ENCODE results near the gene RTN4R. TPM values are rescaled to one million over a fixed set of nuclear protein-coding genes. Genes with fewer than 3 reads are reported as not detected.
A peak's percentile ranks its signal among the peaks of the same experiment; 100 is the strongest.
"Not testable (repeated sequence)": the region's sequence is repeated elsewhere in the genome, so short reads cannot be mapped to it uniquely, and the experiment has no call there.

Gene RTN4R
- total RNA-seq = 8.9 TPM

GRCh38 chr22:20268279-20269012, at the start of gene RTN4R:
Gene RTN4R (minus strand): TSS chr22:20268318. CDS start chr22:20268092, 226 bp downstream.
- DNase-seq (ENCODE audit: low read depth in 2 of 3, low spot score in 2 of 3) = peak in 2 of 3 donors; percentile 47 to 64

GRCh38 chr22:20317402-20318042, 49.4 kb upstream of the RTN4R start:
- DNase-seq (ENCODE audit: low read depth in 2 of 3, low spot score in 2 of 3) = peak in 1 of 3 donors; percentile 34

DNA sequence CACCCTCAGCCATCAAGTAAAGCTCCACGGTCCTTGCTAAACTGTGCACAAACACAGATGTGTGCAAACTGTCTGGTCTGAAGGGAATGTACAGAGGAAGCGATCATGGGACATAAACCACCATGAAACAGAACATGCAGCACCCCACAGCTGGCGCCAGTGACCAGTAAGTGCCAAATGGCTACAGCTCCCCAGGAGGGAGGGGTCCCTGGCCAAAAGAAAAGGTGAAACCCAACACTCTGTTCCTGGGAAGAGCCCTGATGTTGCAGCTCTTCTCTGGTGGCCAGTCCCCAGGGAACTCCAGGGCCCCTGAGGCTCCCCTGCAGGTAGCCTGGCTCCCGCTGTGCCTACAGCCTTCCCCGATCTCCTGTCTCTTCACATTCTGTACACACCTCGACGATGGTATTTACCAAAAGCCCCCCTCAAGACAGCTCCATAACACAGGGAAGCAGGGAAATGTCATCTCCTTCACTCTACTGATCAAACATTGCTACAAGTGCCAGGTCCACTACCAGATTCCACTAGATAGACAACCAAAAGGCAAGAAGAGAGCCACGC, 48.8 kb upstream of the RTN4R start:
- DNase-seq (ENCODE audit: low read depth in 2 of 3, low spot score in 2 of 3) = no peak

DNA sequence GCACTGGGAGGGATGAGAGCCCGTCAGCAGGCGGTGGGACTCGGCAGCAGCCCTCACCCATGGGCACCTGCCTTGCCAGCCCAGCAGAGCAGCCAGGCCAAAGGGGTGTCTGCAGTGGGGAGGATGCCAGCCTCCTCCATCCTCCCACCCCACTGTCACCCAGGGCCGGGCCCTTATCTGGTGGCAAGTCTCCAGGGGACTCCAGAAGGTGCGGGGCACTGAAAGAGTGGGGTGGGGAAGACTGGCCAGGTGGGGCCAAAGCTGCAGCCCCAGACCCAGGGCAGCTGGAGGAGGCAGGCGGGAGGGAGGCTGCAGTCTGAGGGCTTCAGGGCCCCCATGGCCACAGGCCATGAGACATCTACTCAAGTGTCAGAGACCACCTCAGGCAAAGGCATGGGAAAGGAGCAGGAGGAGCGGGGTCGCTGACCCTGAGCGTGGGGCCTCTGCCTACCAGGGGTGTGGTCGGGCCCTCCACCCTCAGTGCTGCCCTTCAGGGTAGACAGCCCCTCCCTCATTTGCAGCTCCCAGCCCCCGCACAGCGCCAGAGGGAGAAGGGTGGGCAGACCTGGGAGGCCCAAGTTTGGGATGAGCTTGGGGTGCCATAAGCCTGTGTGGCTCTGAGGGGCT, 48.2 kb upstream of the RTN4R start:
- DNase-seq (ENCODE audit: low read depth in 2 of 3, low spot score in 2 of 3) = no peak

DNA sequence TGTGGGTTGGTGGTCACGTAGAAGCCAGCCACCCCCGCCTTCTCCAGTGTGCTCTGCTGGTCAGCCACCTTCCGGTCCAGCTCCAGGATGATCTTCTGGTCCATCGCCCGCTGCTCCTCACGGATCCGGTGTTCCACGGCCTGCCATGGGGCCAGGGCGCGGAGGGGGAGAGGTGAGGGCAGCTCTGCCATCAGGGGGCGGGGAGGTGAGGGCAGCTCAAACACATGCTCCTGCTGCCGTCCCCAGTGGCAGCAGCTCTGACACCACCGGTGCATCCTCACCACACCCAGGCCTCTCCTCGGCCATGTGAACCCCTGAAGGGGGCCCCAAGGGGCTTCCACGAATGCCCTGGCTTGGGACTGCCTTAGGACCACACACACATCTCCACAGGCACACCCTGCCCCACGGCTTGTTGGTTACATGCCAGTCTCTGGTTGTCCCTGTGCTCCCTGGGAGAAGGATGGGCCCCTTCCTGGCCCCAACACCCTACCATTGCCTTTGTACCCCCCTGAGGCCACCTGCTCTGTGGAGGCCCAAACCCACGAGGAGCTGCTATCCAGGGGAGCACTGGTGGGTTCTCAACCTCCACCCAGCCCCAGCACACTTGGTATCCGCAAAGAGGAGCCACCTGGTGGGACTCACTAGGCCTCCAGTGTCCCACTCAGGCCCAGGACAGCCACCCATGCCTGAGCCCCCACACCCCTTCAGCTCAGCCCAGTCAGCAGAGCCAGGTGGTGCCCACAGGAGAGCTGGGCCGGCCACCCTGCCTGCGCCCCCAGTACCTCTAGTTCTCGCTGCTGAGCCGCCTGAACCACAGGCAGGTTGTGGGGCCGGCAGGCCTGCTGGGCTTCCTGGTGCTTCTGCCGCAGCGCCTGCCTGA, 47.5 kb upstream of the RTN4R start:
- no peak for DNase-seq (ENCODE audit: low read depth in 2 of 3, low spot score in 2 of 3)

DNA sequence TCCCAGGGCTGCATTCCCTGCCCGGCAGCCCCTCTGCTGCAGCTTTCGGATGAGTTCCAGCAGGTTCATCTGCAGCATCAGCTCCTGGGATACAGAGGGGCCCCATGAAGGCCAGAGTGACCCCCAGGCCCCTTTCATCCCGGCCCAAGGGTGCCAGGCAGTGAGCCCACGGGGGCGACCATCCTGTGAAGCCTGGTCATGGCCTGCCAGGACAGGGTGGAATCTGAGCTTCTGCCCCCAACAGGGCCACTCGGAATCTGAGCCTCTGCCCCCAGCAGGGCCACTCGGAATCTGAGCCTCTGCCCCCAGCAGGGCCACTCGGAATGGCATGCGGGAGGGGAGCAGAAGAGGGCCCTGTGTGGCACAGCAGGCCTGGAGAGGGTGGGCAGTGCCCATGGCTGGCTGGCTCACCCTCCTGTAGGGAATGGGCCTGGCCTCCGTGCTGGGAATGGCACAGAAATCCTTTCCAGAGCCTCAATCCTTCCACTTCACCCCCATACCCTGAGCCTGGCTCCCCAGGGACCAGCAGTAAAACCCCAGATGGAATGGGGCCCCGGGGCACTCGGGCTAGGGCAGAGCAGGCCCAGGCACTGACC, 46.7 kb upstream of the RTN4R start:
- DNase-seq (ENCODE audit: low read depth in 2 of 3, low spot score in 2 of 3) = not testable (repeated sequence)

DNA sequence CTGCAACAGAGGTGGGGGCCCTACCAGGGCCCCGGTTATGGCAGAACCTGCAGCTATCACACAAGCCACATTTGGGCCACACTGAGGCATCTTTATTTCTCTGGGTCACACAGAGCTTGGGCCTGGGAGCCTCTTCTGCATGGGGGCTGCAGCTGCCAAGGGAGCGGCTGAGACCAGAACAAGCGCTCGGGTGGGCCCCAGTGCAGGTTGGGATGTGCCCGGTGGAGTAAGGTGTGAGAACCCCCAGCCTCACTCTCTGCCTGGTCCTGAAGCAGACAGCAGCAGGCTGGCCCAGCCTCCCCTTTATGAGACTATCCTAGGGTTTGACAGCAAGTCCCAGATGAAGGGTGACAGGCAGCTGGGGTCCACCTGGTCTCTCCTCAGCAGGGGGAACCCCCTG, 46.1 kb upstream of the RTN4R start:
- DNase-seq (ENCODE audit: low read depth in 2 of 3, low spot score in 2 of 3) = not testable (repeated sequence)

DNA sequence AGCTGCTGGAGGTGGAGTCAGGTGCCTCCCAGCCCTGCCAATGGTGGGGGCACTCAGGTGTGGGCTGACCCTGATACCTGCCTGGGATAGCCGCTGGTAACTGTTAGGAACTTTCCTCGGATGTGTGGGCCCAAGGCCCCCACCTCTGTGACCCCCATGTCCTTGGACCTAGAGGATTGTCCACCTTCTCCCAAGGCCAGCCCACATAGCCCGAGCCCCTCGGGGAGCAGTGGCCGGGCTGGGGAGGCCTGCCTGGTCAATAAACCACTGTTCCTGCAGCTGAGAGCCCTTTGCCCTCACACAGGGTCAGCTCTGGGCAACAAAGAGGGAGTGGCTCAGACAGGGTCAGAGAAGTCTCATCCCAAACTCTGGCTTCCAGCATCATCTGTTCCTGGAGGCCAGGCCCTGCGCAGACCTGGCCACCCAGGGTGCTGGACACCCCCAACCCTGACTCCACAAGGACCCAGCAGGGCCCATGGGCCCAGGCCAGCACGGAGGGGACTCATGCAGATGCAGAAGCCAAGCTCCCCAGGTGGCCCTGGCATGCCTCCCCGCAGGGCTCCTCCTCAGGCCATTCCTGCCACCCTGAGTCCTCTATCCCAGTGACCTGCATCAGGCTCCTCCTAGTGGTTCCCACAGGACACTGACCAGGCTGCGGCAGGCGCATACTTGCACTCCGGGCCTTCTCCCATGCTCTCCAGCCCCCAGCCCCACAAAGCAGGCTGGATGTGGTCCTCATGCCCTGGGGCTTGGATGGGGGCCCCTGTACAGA, 45.4 kb upstream of the RTN4R start:
- DNase-seq (ENCODE audit: low read depth in 2 of 3, low spot score in 2 of 3) = not testable (repeated sequence)

DNA sequence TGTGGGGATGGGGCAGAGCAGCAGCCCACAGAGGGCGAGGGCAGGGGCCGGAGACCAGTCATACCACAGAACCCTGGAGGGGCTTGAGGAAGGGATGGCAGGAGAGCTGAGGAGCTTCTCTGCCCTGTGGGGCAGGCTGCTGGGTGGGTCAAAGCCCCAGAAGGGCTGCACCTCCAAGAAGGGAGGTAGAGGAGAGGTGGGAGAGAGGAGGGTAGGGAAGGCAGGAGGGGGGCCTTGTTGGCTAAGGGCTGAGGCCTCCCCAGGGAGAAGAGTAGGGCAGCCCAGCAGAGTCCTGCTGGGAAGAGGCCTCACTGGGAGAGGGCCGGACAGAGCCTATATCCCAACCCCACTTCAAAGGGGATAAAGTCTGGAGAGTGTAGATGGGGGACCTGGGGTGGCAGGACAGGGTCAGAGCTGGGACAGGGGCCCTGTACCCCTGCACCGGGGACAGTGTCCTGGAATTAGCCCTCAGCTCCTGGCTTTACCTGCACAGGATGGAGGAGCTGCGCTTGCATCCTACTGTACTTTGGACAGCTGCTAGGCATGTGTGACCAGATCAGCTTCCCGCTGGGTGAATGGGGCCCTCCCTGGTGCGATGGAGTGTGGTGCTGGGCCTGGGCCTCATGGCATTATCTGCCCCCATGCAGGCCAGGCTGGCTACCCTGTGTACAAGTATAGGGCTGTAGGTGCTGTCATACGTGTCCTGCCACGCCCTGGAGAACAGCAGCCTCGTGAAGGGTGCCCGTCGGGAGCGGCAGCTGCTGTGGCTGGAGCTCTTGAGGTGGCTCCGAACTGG, 44.5 kb upstream of the RTN4R start:
- no peak for DNase-seq (ENCODE audit: low read depth in 2 of 3, low spot score in 2 of 3)

- not testable (repeated sequence) for DNase-seq (ENCODE audit: low read depth in 2 of 3, low spot score in 2 of 3)
Observed at GRCh38 chr22:20311249-20312062, 43.3 kb upstream of the RTN4R start.

DNA sequence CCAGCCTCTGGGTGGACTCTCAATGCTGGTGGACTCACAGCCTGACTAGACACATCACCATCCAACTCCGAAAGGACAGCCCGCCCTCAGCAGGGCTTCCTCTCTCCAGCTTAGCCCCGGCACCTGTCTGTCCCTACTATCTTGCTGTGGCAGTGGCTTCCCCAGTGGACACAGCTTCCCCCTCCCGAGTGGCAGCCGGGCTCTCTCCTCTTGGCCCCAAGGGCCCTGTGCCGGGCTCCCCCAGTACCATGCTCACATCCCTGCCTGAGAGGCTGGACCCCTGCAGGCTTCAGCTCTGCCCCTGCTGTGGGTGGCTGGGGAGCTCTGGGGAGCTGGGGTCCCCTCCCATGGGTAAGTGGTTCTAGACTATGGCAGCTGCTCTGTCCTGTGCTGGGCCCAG, 42.7 kb upstream of the RTN4R start:
- DNase-seq (ENCODE audit: low read depth in 2 of 3, low spot score in 2 of 3) = not testable (repeated sequence)

- not testable (repeated sequence) for DNase-seq (ENCODE audit: low read depth in 2 of 3, low spot score in 2 of 3)
Observed at GRCh38 chr22:20310180-20310579, 42.1 kb upstream of the RTN4R start.

DNA sequence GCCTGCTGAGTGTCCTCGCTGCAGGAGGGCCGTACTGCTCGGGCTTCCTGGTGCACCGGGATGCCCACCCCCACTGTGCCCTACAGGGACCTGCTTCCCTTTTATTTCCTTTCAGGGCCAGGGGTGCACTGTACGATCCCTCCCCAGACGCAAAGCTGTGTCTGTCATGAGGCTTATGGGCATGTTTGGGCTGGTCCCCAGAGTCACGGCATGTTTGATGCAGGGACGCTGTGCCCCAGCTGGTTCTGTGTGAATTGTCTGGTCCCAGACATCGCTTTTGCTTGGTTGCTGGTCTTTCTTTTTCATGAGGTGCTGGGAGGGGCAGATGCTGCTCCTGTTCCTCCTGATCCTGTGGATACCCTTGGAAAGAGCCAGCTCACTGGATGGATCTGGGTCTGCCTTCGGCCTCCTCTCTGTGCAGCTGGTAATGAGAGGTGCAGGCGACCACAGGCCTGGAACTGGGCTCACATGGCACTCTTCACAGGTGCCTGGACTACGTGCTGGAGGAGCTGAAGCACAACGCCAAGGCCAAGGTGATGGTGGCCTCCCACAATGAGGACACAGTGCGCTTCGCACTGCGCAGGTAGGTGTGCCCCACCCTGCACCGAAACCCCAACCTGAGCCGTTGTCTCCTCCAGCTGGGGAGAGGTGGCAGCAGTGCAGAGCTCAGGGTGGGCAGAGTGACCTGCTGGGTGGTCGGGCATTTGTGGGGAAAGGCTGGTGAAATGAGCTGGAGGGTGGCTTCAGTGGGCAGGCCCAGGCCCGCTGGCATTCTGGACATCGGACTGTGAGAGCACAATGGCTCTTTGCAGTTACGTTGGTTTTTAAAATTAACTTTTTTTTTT, 40.9 kb upstream of the RTN4R start:
- not testable (repeated sequence) for DNase-seq (ENCODE audit: low read depth in 2 of 3, low spot score in 2 of 3)

DNA sequence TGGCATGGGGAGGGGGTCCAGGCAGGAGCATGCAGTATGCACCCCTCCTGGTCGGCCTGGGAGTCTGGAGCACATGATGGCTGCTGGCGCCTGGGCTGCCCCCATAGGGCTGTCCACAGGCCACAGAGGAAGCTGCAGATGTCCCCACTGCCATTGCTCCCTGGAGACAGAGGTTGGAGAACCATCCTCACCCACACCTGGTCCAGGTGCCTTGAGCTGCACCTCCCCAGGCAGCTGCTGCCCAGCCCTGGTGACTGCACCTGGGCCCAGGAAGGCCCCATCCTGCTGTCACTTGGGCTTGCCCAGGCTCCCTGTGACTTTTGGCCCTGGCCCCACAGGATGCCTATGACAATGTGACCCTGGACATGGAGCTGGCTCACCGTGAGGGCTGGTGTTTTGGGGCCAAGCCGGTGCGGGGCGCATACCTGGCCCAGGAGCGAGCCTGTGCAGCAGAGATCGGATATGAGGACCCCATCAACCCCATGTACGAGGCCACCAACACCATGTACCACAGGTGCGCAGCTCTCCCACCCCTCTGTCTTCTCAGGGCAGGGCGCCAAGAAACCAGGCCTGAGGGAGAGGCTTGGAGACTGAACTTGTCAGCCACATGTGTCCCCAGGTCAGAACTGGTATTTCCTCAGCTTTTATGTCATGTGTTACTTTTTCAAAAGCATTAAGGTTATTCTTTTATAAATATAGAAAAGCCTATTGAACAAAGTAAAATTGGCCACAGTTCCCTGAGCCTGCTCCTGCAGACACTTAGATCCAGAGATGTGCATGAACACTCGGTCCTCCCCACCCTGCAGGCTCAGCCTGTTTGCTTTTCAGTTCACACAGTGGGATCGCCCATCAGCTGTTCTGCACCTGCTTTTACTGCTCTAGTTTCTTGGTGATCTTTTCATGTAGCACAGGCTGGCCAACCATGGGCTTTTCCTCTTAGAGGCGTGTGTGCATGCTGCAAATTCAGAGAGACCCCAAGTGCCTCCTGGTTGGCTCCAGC, 39.6 kb upstream of the RTN4R start:
- DNase-seq (ENCODE audit: low read depth in 2 of 3, low spot score in 2 of 3) = not testable (repeated sequence)

- DNase-seq (ENCODE audit: low read depth in 2 of 3, low spot score in 2 of 3) = not testable (repeated sequence)
Observed at GRCh38 chr22:20306646-20307447, 38.7 kb upstream of the RTN4R start.

Measured in hematopoietic multipotent progenitor cell (in vitro differentiated cells).